HEK293T (cell line): ENCODE measurements around the gene LHX5.

Experiments
- ARNT ChIP-seq: fragments of 450-650 bp; IDR thresholded peaks from 2 replicates; pipeline ENCODE4 v1.6.1; 2017; ENCODE audit warnings: mild to moderate bottlenecking
- BHLHE40 ChIP-seq: fragments of 450-650 bp; IDR thresholded peaks from 2 replicates; pipeline ENCODE4 v1.6.1; 2016; ENCODE audit warnings: mild to moderate bottlenecking, moderate library complexity, borderline replicate concordance
- ELF4 ChIP-seq: fragments of 450-650 bp; IDR thresholded peaks from 2 replicates; pipeline ENCODE4 v1.6.1; 2017; ENCODE audit warnings: antibody characterized with exemption
- FOXA1 ChIP-seq: fragments of 450-650 bp; IDR thresholded peaks from 2 replicates; pipeline ENCODE4 v1.6.1; 2016; ENCODE audit warnings: mild to moderate bottlenecking
- FOXK2 ChIP-seq: fragments of 450-650 bp; IDR thresholded peaks from 2 replicates; pipeline ENCODE4 v1.6.1; 2016; ENCODE audit warnings: mild to moderate bottlenecking
- FOXM1 ChIP-seq: fragments of 450-650 bp; IDR thresholded peaks from 2 replicates; pipeline ENCODE4 v1.6.1; 2017; ENCODE audit warnings: mild to moderate bottlenecking, borderline replicate concordance
- HDGF ChIP-seq: fragments of 450-650 bp; IDR thresholded peaks from 2 replicates; pipeline ENCODE4 v1.6.1; 2017; ENCODE audit warnings: antibody characterized with exemption, borderline replicate concordance
- NFRKB ChIP-seq: fragments of 450-650 bp; IDR thresholded peaks from 2 replicates; pipeline ENCODE4 v1.6.1; 2016; ENCODE audit warnings: mild to moderate bottlenecking, moderate library complexity
- SP1 ChIP-seq: fragments of 450-650 bp; IDR thresholded peaks from 2 replicates; pipeline ENCODE4 v1.6.1; 2017
- SUZ12 ChIP-seq: fragments of 450-650 bp; IDR thresholded peaks from 2 replicates; pipeline ENCODE4 v1.6.1; 2016; ENCODE audit warnings: mild to moderate bottlenecking
- TARDBP ChIP-seq: fragments of 450-650 bp; IDR thresholded peaks from 2 replicates; pipeline ENCODE4 v1.6.1; 2016
- ZNF384 ChIP-seq: fragments of 450-650 bp; IDR thresholded peaks from 2 replicates; pipeline ENCODE4 v1.6.1; 2016
- TF ChIP-seq, protein P1 (sequence below): fragments of 450-650 bp; IDR thresholded peaks from 2 replicates; pipeline ENCODE4 v1.6.1; 2016

DNA sequence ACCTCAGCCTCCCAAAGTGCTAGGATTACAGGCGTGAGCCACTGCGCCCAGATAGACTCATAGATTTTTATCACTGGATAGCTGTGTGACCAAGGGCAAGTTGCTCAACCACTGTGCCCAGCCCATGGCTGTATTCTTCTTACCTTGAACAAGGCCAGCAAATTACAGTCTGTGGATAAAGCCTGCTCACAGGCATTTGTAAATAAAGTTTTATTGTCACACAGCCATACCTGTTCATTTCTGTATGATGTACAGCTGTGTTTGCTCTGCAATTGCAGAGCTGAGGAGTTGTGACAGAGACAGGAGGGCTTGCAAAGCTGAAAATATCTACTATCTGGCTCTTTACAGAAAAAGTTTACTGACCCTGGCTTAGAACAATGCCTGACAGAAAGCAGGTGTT, 35.2 kb upstream of the LHX5 start:
- TF ChIP-seq FOXA1 (no peak), BHLHE40 (no peak), FOXM1 (no peak), FOXK2 (no peak), HDGF (no peak), SP1 (no peak), TARDBP (no peak), NFRKB (no peak), ARNT (no peak), SUZ12 (no peak), ZNF384 (no peak), ELF4 (no peak)
- TF ChIP-seq, protein P1, sequence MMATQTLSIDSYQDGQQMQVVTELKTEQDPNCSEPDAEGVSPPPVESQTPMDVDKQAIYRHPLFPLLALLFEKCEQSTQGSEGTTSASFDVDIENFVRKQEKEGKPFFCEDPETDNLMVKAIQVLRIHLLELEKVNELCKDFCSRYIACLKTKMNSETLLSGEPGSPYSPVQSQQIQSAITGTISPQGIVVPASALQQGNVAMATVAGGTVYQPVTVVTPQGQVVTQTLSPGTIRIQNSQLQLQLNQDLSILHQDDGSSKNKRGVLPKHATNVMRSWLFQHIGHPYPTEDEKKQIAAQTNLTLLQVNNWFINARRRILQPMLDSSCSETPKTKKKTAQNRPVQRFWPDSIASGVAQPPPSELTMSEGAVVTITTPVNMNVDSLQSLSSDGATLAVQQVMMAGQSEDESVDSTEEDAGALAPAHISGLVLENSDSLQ: no peak
